Bronchial epithelial cell (primary cell): ENCODE data around the gene MARS1. TPM values are rescaled to one million over a fixed set of nuclear protein-coding genes. Genes with fewer than 3 reads are reported as not detected.
"Not testable (repeated sequence)": the region's sequence is repeated elsewhere in the genome, so short reads cannot be mapped to it uniquely, and the experiment has no call there.

Source experiments
- DNase-seq: peaks from one replicate; pipeline ENCODE4 v3.0.0-alpha.2; 2010; ENCODE audit warnings: low read depth
- FAIRE-seq: peaks from 2 replicates; lab custom pipeline; 2011; peaks lifted over from hg19 to GRCh38; lab: Jason Lieb, UNC
- H3K27me3 ChIP-seq: 2 replicates; pipeline ENCODE4 v1.5.1; 2011; ENCODE audit warnings: low read length; ENCODE audit not compliant: control insufficient read depth, insufficient read depth
- H3K36me3 ChIP-seq: 2 replicates; pipeline ENCODE4 v1.5.1; 2011; ENCODE audit warnings: low read length; ENCODE audit not compliant: control insufficient read depth, insufficient read depth
- H3K4me3 ChIP-seq: 2 replicates; pipeline ENCODE4 v1.5.1; 2011; ENCODE audit warnings: mild to moderate bottlenecking, low read depth, low read length, control low read depth
- total RNA-seq: library from RNA; depleted of rRNA; stranded (reverse); fragments of >200 nt; gene quantifications from 2 replicates; pipeline ENCODE4 v1.2.1, GENCODE V29; 2014
- TF ChIP-seq, protein P1 (sequence below): IDR thresholded peaks from 2 replicates; pipeline ENCODE4 v1.5.1; 2011; ENCODE audit warnings: mild to moderate bottlenecking, moderate library complexity, low read length, control low read depth, inconsistent platforms; ENCODE audit not compliant: insufficient read depth, severe bottlenecking

MARS1 gene
- total RNA-seq, 1 donor from 2014 or later = 374 TPM

DNA sequence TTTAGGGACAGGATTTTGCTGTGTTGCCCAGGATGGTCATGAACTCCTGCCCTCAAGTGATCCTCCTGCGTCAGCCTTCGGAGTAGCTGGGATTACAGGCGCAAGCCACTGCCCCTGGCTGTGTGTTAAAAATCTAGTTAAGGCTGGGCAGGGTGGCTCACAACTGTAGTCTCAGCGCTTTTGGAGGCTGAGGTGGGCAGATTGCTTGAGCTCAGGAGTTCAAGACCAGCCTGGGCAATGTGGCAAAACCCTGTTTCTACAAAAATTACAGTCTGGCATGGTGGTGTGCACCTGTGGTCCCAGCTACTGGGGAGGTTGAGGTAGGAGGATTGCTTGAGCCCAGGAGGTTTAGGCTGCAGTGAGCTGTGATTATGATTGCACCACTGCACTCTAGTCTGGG is 23.3 kb downstream of the MARS1 start:
- TF ChIP-seq, protein P1, sequence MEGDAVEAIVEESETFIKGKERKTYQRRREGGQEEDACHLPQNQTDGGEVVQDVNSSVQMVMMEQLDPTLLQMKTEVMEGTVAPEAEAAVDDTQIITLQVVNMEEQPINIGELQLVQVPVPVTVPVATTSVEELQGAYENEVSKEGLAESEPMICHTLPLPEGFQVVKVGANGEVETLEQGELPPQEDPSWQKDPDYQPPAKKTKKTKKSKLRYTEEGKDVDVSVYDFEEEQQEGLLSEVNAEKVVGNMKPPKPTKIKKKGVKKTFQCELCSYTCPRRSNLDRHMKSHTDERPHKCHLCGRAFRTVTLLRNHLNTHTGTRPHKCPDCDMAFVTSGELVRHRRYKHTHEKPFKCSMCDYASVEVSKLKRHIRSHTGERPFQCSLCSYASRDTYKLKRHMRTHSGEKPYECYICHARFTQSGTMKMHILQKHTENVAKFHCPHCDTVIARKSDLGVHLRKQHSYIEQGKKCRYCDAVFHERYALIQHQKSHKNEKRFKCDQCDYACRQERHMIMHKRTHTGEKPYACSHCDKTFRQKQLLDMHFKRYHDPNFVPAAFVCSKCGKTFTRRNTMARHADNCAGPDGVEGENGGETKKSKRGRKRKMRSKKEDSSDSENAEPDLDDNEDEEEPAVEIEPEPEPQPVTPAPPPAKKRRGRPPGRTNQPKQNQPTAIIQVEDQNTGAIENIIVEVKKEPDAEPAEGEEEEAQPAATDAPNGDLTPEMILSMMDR = no peak
- Histone ChIP-seq H3K4me3 (no peak overlapping the region), H3K36me3 (peaks cover 26% of the 10 kb centered on the region), H3K27me3 (no peaks in the 10 kb centered on the region)
- FAIRE-seq (no peak), DNase-seq (no peak)

DNA sequence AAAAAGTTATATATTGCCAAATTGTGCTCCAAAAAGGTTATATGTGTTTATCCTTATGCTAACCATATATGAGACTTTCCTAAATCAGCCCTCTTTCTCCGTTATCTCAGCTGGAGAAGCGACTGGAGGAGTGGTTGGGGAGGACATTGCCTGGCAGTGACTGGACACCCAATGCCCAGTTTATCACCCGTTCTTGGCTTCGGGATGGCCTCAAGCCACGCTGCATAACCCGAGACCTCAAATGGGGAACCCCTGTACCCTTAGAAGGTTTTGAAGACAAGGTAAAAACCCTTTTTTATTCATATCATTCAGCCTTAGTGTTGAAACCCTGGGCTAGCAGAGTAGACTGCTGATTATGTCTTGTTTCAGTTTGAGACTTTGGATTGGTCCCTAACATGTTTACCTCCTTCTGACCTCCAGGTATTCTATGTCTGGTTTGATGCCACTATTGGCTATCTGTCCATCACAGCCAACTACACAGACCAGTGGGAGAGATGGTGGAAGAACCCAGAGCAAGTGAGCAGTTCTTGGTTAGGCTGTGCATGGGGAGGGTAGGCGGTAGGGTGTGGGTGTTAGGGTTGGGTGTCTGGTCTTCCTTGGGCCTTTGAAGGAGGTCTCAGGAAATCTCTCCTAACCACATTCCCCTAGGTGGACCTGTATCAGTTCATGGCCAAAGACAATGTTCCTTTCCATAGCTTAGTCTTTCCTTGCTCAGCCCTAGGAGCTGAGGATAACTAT is 23.9 kb downstream of the MARS1 start:
- FAIRE-seq (no peak), DNase-seq (no peak)
- H3K4me3 ChIP-seq = no peak overlapping the region
- peaks cover 32% of the 10 kb centered on the region for H3K36me3 ChIP-seq
- TF ChIP-seq, protein P1 = no peak
- H3K27me3 ChIP-seq = no peaks in the 10 kb centered on the region

GRCh38 chr12:57512665-57513064 is 24.8 kb downstream of the MARS1 start:
- TF ChIP-seq, protein P1 = no peak
- Histone ChIP-seq H3K4me3 (no peak overlapping the region), H3K36me3 (peaks cover 36% of the 10 kb centered on the region), H3K27me3 (no peaks in the 10 kb centered on the region)
- FAIRE-seq (no peak), DNase-seq (no peak)

DNA sequence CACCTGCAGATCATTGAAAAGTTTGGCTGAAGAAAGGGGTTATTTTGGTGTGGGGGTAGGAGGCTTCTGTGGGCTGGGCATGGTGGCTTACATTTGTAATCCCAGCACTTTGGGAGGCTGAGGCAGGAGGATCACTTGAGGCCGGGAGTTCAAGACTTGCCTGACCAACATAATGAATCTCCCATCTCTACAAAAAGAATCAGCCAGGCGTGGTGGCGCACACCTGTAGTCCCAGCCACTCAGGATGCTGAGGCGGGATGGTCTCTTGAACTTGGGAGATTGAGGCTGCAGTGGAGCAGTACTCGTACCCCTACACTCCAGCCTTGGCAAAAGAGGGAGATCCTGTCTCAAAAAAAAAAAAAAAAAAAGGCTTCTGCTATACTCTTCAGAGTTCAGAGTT is 25.4 kb downstream of the MARS1 start:
- H3K27me3 ChIP-seq = no peaks in the 10 kb centered on the region
- no peak for DNase-seq
- TF ChIP-seq, protein P1 = no peak
- H3K36me3 ChIP-seq = peaks cover 39% of the 10 kb centered on the region
- no peak overlapping the region for H3K4me3 ChIP-seq
- no peak for FAIRE-seq

- not testable (repeated sequence) for DNase-seq, H3K4me3 ChIP-seq, FAIRE-seq, H3K27me3 ChIP-seq
- peaks cover 43% of the 10 kb centered on the region for H3K36me3 ChIP-seq
Observed at GRCh38 chr12:57513677-57514076, 25.8 kb downstream of the MARS1 start.

- H3K36me3 ChIP-seq = peaks cover 45% of the 10 kb centered on the region
- not testable (repeated sequence) for H3K27me3 ChIP-seq, DNase-seq, FAIRE-seq, H3K4me3 ChIP-seq
Observed at GRCh38 chr12:57514246-57514645, 26.4 kb downstream of the MARS1 start.

- no peak overlapping the region for H3K4me3 ChIP-seq
- no peaks in the 10 kb centered on the region for H3K27me3 ChIP-seq
- H3K36me3 ChIP-seq = peaks cover 51% of the 10 kb centered on the region
- no peak for FAIRE-seq
- TF ChIP-seq, protein P1 = no peak
- DNase-seq = no peak
Observed at GRCh38 chr12:57514720-57515407, 27.0 kb downstream of the MARS1 start.
